OCI-LY1 (cell line): ENCODE data around the gene IPO7.

ENCODE experiments used
- EZH2 ChIP-seq: fragments of 200-600 bp; sonication (generic), shearing (Covaris generic); IDR thresholded peaks from 2 replicates; pipeline ENCODE4 v1.8.0; 2017; ENCODE audit warnings: borderline replicate concordance, mixed run types, mild to moderate bottlenecking, antibody characterized with exemption, low read length, moderate library complexity, mixed read lengths
- TF ChIP-seq, protein P1 (sequence below): fragments of 200-600 bp; sonication (generic), shearing (Covaris generic); IDR thresholded peaks from 2 replicates; pipeline ENCODE4 v1.5.1; 2017; ENCODE audit warnings: mild to moderate bottlenecking, antibody characterized with exemption, low read length, moderate library complexity, mixed read lengths

GRCh38 chr11:9377036-9377435 is 7.4 kb upstream of the IPO7 start:
- TF ChIP-seq, protein P1, sequence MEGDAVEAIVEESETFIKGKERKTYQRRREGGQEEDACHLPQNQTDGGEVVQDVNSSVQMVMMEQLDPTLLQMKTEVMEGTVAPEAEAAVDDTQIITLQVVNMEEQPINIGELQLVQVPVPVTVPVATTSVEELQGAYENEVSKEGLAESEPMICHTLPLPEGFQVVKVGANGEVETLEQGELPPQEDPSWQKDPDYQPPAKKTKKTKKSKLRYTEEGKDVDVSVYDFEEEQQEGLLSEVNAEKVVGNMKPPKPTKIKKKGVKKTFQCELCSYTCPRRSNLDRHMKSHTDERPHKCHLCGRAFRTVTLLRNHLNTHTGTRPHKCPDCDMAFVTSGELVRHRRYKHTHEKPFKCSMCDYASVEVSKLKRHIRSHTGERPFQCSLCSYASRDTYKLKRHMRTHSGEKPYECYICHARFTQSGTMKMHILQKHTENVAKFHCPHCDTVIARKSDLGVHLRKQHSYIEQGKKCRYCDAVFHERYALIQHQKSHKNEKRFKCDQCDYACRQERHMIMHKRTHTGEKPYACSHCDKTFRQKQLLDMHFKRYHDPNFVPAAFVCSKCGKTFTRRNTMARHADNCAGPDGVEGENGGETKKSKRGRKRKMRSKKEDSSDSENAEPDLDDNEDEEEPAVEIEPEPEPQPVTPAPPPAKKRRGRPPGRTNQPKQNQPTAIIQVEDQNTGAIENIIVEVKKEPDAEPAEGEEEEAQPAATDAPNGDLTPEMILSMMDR = no peak
- no peak for TF ChIP-seq EZH2
